ENCODE results near the gene ATG9B. TPM values are rescaled to one million over a fixed set of nuclear protein-coding genes. Genes with fewer than 3 reads are reported as not detected.

The ATG9B gene
- total RNA-seq, 1 experiment from 2014 or later, result 2.1 TPM

- intact Hi-C loops (cut with micrococcal nuclease), result no loop called here
- no peaks in the 10 kb centered on the region for H3K27me3 ChIP-seq (ENCODE audit: insufficient read depth, low read length)
- no peaks in the 10 kb centered on the region for H4K20me1 ChIP-seq (ENCODE audit: insufficient read depth)
- DNase-seq (ENCODE audit: low read depth, low spot score), result no peak
- no peaks in the 10 kb centered on the region for H3K9me2 ChIP-seq (ENCODE audit: insufficient read depth)
- H3K79me2 ChIP-seq (ENCODE audit: insufficient read depth, low read length), result 0 out of 2 replicates have a peak, but pooled peaks cover 2% of the 10 kb centered on the region
- RAD21 ChIA-PET (ENCODE audit: low non-redundant PET in 1 of 2, low total read pairs in 2 of 2, uncharacterized antibody in 2 of 2, unreplicated experiment in 2 of 2), result no interaction called here
- TF ChIP-seq SIN3A (IDR thresholded peaks at IDR 0.05; ENCODE audit: low read depth) (no peak), EZH2 (IDR thresholded peaks at IDR 0.05) (no peak), YY1 (IDR thresholded peaks at IDR 0.05; ENCODE audit: extremely low read depth, insufficient replicate concordance, low read depth, low read length) (no peak), CEBPB (IDR thresholded peaks at IDR 0.05; ENCODE audit: low read depth) (no peak), ZFX (IDR thresholded peaks at IDR 0.05) (no peak), POLR2AphosphoS5 (IDR thresholded peaks at IDR 0.05; ENCODE audit: low read depth, low read length) (no peak)
- TF ChIP-seq, protein P1, sequence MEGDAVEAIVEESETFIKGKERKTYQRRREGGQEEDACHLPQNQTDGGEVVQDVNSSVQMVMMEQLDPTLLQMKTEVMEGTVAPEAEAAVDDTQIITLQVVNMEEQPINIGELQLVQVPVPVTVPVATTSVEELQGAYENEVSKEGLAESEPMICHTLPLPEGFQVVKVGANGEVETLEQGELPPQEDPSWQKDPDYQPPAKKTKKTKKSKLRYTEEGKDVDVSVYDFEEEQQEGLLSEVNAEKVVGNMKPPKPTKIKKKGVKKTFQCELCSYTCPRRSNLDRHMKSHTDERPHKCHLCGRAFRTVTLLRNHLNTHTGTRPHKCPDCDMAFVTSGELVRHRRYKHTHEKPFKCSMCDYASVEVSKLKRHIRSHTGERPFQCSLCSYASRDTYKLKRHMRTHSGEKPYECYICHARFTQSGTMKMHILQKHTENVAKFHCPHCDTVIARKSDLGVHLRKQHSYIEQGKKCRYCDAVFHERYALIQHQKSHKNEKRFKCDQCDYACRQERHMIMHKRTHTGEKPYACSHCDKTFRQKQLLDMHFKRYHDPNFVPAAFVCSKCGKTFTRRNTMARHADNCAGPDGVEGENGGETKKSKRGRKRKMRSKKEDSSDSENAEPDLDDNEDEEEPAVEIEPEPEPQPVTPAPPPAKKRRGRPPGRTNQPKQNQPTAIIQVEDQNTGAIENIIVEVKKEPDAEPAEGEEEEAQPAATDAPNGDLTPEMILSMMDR (IDR thresholded peaks at IDR 0.05 in 2 of 3, conservative IDR thresholded peaks at IDR 0.05 in 1 of 3; ENCODE audit: borderline replicate concordance in 1 of 3, insufficient read depth in 1 of 3, low read depth in 2 of 3, low read length in 2 of 3), result no peak
- TF ChIP-seq, protein P2, sequence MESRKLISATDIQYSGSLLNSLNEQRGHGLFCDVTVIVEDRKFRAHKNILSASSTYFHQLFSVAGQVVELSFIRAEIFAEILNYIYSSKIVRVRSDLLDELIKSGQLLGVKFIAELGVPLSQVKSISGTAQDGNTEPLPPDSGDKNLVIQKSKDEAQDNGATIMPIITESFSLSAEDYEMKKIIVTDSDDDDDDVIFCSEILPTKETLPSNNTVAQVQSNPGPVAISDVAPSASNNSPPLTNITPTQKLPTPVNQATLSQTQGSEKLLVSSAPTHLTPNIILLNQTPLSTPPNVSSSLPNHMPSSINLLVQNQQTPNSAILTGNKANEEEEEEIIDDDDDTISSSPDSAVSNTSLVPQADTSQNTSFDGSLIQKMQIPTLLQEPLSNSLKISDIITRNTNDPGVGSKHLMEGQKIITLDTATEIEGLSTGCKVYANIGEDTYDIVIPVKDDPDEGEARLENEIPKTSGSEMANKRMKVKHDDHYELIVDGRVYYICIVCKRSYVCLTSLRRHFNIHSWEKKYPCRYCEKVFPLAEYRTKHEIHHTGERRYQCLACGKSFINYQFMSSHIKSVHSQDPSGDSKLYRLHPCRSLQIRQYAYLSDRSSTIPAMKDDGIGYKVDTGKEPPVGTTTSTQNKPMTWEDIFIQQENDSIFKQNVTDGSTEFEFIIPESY (IDR thresholded peaks at IDR 0.05; ENCODE audit: extremely low read depth, insufficient replicate concordance, low read length), result no peak
- TF ChIP-seq, protein P3, sequence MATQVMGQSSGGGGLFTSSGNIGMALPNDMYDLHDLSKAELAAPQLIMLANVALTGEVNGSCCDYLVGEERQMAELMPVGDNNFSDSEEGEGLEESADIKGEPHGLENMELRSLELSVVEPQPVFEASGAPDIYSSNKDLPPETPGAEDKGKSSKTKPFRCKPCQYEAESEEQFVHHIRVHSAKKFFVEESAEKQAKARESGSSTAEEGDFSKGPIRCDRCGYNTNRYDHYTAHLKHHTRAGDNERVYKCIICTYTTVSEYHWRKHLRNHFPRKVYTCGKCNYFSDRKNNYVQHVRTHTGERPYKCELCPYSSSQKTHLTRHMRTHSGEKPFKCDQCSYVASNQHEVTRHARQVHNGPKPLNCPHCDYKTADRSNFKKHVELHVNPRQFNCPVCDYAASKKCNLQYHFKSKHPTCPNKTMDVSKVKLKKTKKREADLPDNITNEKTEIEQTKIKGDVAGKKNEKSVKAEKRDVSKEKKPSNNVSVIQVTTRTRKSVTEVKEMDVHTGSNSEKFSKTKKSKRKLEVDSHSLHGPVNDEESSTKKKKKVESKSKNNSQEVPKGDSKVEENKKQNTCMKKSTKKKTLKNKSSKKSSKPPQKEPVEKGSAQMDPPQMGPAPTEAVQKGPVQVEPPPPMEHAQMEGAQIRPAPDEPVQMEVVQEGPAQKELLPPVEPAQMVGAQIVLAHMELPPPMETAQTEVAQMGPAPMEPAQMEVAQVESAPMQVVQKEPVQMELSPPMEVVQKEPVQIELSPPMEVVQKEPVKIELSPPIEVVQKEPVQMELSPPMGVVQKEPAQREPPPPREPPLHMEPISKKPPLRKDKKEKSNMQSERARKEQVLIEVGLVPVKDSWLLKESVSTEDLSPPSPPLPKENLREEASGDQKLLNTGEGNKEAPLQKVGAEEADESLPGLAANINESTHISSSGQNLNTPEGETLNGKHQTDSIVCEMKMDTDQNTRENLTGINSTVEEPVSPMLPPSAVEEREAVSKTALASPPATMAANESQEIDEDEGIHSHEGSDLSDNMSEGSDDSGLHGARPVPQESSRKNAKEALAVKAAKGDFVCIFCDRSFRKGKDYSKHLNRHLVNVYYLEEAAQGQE (IDR thresholded peaks at IDR 0.05; ENCODE audit: low read depth), result no peak
- H3K9ac ChIP-seq (ENCODE audit: low read length), result no peak overlapping the region
- POLR2A ChIA-PET, result no interaction called here
- no peaks in the 10 kb centered on the region for H3K36me3 ChIP-seq (ENCODE audit: control insufficient read depth in 1 of 2, insufficient read depth in 2 of 2, low read length in 2 of 2)
- peaks cover 21 to 27% of the 10 kb centered on the region in 2 experiments for H3K4me1 ChIP-seq (ENCODE audit: control insufficient read depth in 1 of 2, insufficient read depth in 2 of 2, low read length in 2 of 2)
- H3K9me3 ChIP-seq (ENCODE audit: control insufficient read depth in 1 of 2, insufficient read depth in 1 of 2, low read depth in 1 of 2, low read length in 2 of 2), result no peaks in the 10 kb centered on the region
- no peak overlapping the region for H3K4me3 ChIP-seq (replicated peaks in 1 of 2; ENCODE audit: low read depth in 1 of 2, low read length in 2 of 2)
- no peak overlapping the region for H3K4me2 ChIP-seq (ENCODE audit: low read length)
- ATAC-seq, result no peak
- H2AFZ ChIP-seq (ENCODE audit: low read depth, low read length, poor library complexity, severe bottlenecking), result no peak overlapping the region
- H3K27ac ChIP-seq (ENCODE audit: low read depth, low read length), result no peak overlapping the region
- CTCF ChIA-PET, result no interaction called here
- BruUV-seq (replicated peaks), result no TSS peak
Observed at GRCh38 chr7:150972023-150972468, 52.2 kb downstream of the ATG9B start.
